HK-2 (cell line): ENCODE data around the gene STPG1.

Experiments
- DNase-seq: peaks from one replicate; pipeline ENCODE4 v3.0.0-alpha.2; 2018; ENCODE audit not compliant: unreplicated experiment

The STPG1 gene

GRCh38 chr1:24317956-24318614 lies 95.5 kb downstream of the STPG1 start:
- no peak for DNase-seq

DNA sequence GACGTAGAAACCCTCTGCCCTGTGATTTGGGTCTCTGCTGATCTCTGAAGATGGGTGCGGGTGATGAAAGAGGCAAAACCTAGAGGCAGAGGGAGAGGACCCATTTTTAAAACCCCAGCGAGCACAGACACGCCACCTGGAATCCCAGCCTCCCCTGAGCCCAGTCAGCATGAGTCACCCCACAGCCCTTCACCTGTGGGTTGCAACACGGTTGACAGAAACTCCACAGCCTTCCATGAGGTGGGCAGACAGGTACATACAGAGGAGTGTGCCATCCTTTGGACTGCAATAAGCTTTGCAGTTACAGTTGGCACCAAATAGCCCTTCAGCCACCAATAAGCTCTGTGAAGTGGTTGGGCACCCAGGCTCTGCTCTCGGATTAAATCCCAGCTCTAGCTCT lies 96.5 kb downstream of the STPG1 start:
- no peak for DNase-seq

GRCh38 chr1:24316645-24317044 lies 96.9 kb downstream of the STPG1 start:
- no peak for DNase-seq

DNA sequence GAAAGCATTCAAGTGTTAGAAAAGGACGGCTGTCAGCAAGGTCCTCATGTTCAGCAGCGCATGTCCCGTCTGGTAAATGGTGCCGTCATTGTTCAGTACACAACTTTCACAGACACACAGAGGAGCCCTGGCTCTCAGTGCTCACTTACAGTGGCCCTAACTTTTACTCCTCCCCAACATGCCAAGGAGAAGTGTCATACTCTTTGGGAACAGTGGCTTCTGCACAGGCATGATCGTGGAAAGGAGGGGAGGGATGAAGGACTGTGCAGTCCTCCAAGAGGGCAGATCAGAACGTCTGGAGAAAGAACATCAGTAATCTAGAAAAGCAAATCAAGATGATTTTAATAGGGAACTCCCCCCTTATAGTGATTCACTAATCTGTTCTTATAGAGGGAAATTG lies 98.2 kb downstream of the STPG1 start:
- no peak for DNase-seq

DNA sequence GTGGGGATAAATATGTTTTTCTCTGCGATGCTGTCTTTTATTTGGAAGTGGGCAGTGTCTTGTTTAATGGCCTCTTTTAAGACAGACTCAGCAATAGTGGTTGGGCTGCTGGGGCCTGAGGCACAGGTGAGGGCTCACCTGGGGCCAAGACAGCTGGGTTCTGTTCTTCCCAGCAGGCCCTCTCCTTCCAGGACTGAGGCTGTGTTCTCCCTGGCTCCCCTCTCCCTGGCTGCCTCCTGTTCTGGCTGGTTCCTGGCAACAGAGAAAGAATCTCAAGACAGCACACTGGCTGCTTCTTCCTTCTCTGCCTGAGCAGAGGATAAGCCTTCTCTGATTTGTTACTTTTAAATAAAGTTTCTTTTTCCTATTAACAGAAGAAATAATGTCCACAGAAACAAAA lies 101.8 kb downstream of the STPG1 start:
- no peak for DNase-seq

GRCh38 chr1:24311234-24311633 lies 102.3 kb downstream of the STPG1 start:
- no peak for DNase-seq

DNA sequence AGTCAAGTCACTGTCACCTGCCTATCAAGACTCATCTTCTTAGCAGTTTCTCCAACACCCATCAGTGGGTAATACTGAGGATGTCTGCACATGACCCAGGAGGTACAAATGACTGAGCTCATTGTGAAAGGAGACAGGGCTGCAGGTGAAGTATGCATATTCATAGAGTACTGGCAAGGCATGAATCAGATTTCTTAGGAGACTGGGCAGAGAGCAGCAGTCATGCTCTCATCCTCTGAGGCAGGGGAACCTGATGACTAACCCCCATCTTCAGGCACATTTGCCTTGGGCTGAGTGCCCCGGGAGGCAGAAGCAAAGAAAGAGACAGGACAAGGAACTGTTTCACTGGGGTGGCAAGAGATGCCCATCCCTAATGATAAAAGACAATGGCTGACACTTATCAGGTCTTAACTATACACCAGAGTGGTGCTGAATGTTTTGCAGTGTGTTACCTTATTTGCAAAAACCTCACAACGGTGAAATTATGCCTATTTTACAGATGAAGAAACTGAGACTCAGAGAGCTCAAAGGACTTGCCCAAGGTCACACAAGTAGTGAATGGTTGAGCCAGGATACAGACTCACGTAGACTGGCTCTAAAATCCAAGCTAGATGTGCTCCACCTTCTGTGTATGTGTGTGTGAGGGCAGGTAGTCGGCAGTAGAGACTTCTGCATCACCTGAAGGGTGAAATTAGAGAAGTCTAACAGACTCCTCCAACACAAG lies 103.7 kb downstream of the STPG1 start:
- DNase-seq: no peak

DNA sequence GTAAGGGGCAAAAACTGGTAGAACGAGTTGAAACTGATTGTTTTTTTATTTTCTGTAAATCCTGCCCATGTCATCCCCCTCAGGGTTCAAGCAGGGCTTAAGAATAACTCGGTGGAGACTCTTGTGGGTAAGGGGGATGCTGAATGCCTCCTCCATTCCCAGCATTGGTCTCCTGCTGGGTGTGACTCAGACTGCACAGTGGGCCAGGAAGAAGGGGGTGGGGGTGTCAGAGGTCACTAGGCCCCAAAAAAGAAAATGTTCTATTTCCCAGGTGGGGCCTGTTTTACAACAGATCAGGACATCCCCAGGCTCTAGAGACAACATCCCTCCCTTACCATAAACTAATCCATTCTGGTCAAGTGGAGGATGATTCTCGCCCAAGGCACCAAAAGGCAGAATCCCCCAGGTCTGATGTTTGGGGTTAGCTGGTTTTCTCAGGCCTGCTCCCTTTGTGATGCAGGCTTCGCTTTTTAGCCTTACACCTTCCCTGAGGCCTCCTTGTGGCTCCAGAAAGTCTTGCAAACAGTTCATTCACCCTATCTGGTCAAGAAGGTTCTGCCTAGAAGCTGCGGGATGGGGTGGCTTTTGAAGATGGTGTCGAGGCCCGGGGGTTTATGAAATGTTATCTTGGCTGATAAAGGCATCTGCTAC lies 105.1 kb downstream of the STPG1 start:
- no peak for DNase-seq
